ENCODE results near the gene GNAZ. TPM values are rescaled to one million over a fixed set of nuclear protein-coding genes. Genes with fewer than 3 reads are reported as not detected.

GNAZ gene
- total and polyA plus RNA-seq, 4 donors: 0.84 to 6.1 (median 3.6) TPM

DNA sequence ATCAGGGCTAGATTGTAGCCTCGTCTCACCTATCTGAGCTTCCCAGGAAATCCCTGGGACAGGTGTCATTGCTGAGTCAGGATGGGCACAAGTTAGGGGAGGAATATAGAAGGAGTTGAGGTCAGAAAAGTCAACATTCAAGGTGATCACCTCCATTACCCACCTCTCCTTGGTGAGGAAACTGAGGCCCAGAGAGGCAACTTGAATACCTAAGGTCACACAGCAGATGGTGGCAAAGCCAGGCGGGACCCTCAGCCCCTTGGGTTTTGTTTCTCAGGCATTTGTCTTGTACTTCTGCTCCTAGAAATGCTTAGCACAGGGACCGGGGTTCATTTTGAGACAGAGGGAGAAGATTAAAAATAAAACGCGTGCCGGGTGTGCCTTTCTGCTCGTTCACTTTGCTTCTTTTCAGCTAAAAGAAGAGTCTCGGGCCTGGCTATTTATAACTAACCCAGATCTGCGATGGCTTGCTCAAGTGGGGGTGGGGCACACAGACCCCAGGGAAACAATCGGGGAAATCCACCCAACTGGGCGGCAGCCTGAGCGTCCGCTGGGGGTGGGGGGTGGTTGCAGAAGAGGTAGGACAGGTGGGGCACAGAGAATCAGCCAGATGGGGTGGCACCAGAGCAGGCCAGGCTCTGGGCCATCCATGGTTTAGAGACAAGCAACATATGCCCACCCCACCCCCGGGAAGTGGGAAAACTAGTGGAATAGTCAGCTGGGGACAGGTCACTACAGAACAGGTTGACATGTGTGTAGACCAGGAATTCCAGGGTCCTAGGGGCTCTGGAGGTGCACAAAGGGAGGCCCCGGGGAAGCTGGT lies 3.9 kb upstream of the GNAZ start:
- ATAC-seq (ENCODE audit: low FRiP score): no peak
- Histone ChIP-seq H3K4me1 (ENCODE audit: control insufficient read depth in 1 of 2, insufficient read depth in 2 of 2, low read length in 2 of 2) (no peaks in the 10 kb centered on the region), H3K27ac (ENCODE audit: low read depth in 1 of 2, low read length in 2 of 2) (no peak overlapping the region), H3K27me3 (ENCODE audit: control insufficient read depth in 1 of 2, insufficient read depth in 2 of 2, low read length in 1 of 2) (no peaks in the 10 kb centered on the region), H3K4me3 (ENCODE audit: low read length in 2 of 2) (no peak overlapping the region), H3K9me3 (ENCODE audit: control insufficient read depth, low read length) (no peaks in the 10 kb centered on the region), H3K36me3 (ENCODE audit: control insufficient read depth in 1 of 2, insufficient read depth in 2 of 2, low read length in 1 of 2) (no peaks in the 10 kb centered on the region)
- 78 to 84% methylated on average over 15 of the region's 15 CpGs for WGBS, 2 donors
- intact Hi-C loops (cut with DNase I): no loop called here
- DNase-seq: peak; percentile 26 to 60

GRCh38 chr22:23067023-23067650 lies 3.2 kb upstream of the GNAZ start:
- no peaks in the 10 kb centered on the region for H3K4me1 ChIP-seq (ENCODE audit: control insufficient read depth in 1 of 2, insufficient read depth in 2 of 2, low read length in 2 of 2)
- ATAC-seq (ENCODE audit: low FRiP score): no peak
- intact Hi-C loops (cut with DNase I): no loop called here
- no peaks in the 10 kb centered on the region for H3K36me3 ChIP-seq (ENCODE audit: control insufficient read depth in 1 of 2, insufficient read depth in 2 of 2, low read length in 1 of 2)
- no peak overlapping the region for H3K27ac ChIP-seq (ENCODE audit: low read depth in 1 of 2, low read length in 2 of 2)
- 95 to 96% methylated on average over 5 to 6 of the region's 6 CpGs for WGBS, 2 donors
- H3K27me3 ChIP-seq (ENCODE audit: control insufficient read depth in 1 of 2, insufficient read depth in 2 of 2, low read length in 1 of 2): no peaks in the 10 kb centered on the region
- no peak overlapping the region for H3K4me3 ChIP-seq (ENCODE audit: low read length in 2 of 2)
- H3K9me3 ChIP-seq (ENCODE audit: control insufficient read depth, low read length): no peaks in the 10 kb centered on the region
- peak; percentile 42 to 45 for DNase-seq

DNA sequence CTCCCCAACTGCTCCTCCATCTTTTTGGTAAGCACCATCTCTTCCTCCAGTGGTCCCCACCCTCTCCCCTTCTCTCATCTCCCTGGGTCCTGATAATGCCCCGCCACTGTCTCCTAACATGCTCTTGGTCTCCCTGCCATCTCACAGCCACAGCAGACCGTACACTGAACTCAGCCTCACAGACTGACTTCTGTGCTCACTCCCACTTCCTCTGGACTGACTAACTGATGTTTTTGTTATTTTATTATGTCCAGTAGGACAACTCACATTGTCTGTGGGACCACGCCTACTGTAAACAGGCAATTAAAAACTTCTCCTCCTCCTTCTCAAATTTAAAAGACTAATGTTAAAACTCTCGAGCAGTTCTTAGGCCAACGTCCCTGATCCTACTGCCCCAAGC lies 2.6 kb upstream of the GNAZ start:
- Histone ChIP-seq H3K36me3 (ENCODE audit: control insufficient read depth in 1 of 2, insufficient read depth in 2 of 2, low read length in 1 of 2) (no peaks in the 10 kb centered on the region), H3K27ac (ENCODE audit: low read depth in 1 of 2, low read length in 2 of 2) (no peak overlapping the region), H3K4me3 (ENCODE audit: low read length in 2 of 2) (no peak overlapping the region), H3K27me3 (ENCODE audit: control insufficient read depth in 1 of 2, insufficient read depth in 2 of 2, low read length in 1 of 2) (no peaks in the 10 kb centered on the region), H3K9me3 (ENCODE audit: control insufficient read depth, low read length) (no peaks in the 10 kb centered on the region), H3K4me1 (ENCODE audit: control insufficient read depth in 1 of 2, insufficient read depth in 2 of 2, low read length in 2 of 2) (no peaks in the 10 kb centered on the region)
- ATAC-seq (ENCODE audit: low FRiP score) (no peak), DNase-seq (peak; percentile 6 to 29)
- intact Hi-C loops (cut with DNase I): no loop called here
- 87 to 90% methylated on average over 5 of the region's 5 CpGs for WGBS, 2 donors

GRCh38 chr22:23068096-23068831 lies 2.1 kb upstream of the GNAZ start:
- intact Hi-C loops (cut with DNase I): no loop called here
- H3K36me3 ChIP-seq (ENCODE audit: control insufficient read depth in 1 of 2, insufficient read depth in 2 of 2, low read length in 1 of 2): no peaks in the 10 kb centered on the region
- WGBS, 2 donors: 90 to 92% methylated on average over 8 of the region's 8 CpGs
- no peak overlapping the region for H3K4me3 ChIP-seq (ENCODE audit: low read length in 2 of 2)
- H3K9me3 ChIP-seq (ENCODE audit: control insufficient read depth, low read length): no peaks in the 10 kb centered on the region
- peak; percentile 48 to 68 for DNase-seq
- H3K27me3 ChIP-seq (ENCODE audit: control insufficient read depth in 1 of 2, insufficient read depth in 2 of 2, low read length in 1 of 2): no peaks in the 10 kb centered on the region
- no peak overlapping the region for H3K27ac ChIP-seq (ENCODE audit: low read depth in 1 of 2, low read length in 2 of 2)
- H3K4me1 ChIP-seq (ENCODE audit: control insufficient read depth in 1 of 2, insufficient read depth in 2 of 2, low read length in 2 of 2): no peaks in the 10 kb centered on the region
- no peak for ATAC-seq (ENCODE audit: low FRiP score)

GRCh38 chr22:23068832-23069385 lies 1.4 kb upstream of the GNAZ start:
- Histone ChIP-seq H3K9me3 (ENCODE audit: control insufficient read depth, low read length) (no peaks in the 10 kb centered on the region), H3K36me3 (ENCODE audit: control insufficient read depth in 1 of 2, insufficient read depth in 2 of 2, low read length in 1 of 2) (no peaks in the 10 kb centered on the region), H3K27ac (ENCODE audit: low read depth in 1 of 2, low read length in 2 of 2) (no peak overlapping the region), H3K4me3 (ENCODE audit: low read length in 2 of 2) (no peak overlapping the region), H3K27me3 (ENCODE audit: control insufficient read depth in 1 of 2, insufficient read depth in 2 of 2, low read length in 1 of 2) (no peaks in the 10 kb centered on the region), H3K4me1 (ENCODE audit: control insufficient read depth in 1 of 2, insufficient read depth in 2 of 2, low read length in 2 of 2) (no peaks in the 10 kb centered on the region)
- 83 to 86% methylated on average over 8 of the region's 8 CpGs for WGBS, 2 donors
- no peak for ATAC-seq (ENCODE audit: low FRiP score)
- peak; percentile 19 to 38 for DNase-seq
- intact Hi-C loops (cut with DNase I): no loop called here

- peak; percentile 94 for ATAC-seq (ENCODE audit: low FRiP score)
- Histone ChIP-seq H3K4me1 (ENCODE audit: control insufficient read depth in 1 of 2, insufficient read depth in 2 of 2, low read length in 2 of 2) (no peaks in the 10 kb centered on the region), H3K4me3 (ENCODE audit: low read length in 2 of 2) (peak overlapping the region; percentile 27 to 48), H3K27ac (ENCODE audit: low read depth in 1 of 2, low read length in 2 of 2) (no peak overlapping the region), H3K9me3 (ENCODE audit: control insufficient read depth, low read length) (no peaks in the 10 kb centered on the region), H3K27me3 (ENCODE audit: control insufficient read depth in 1 of 2, insufficient read depth in 2 of 2, low read length in 1 of 2) (no peaks in the 10 kb centered on the region), H3K36me3 (ENCODE audit: control insufficient read depth in 1 of 2, insufficient read depth in 2 of 2, low read length in 1 of 2) (no peaks in the 10 kb centered on the region)
- DNase-seq: peak; percentile 95 to 97
- intact Hi-C loops (cut with DNase I): loop anchor here in 1 of 2 donors (5.0 kb wide), 1 partner anchor 73 kb away; the partner anchor contains the start of gene RSPH14
- 0 to 1% methylated on average over 40 to 74 of the region's 74 CpGs for WGBS, 2 donors
Measured at GRCh38 chr22:23069502-23070357, 589 bp upstream of the GNAZ start.

- peak; percentile 40 to 74 for DNase-seq
Measured at GRCh38 chr22:23071230-23072076, 1.1 kb downstream of the GNAZ start.

More at GRCh38 chr22:23071230-23072076, 1.1 kb downstream of the GNAZ start:
- H3K27ac ChIP-seq (ENCODE audit: low read depth in 1 of 2, low read length in 2 of 2): no peak overlapping the region
- no peaks in the 10 kb centered on the region for H3K36me3 ChIP-seq (ENCODE audit: control insufficient read depth in 1 of 2, insufficient read depth in 2 of 2, low read length in 1 of 2)
- WGBS, 2 donors: 82 to 89% methylated on average over 29 of the region's 29 CpGs
- H3K4me3 ChIP-seq (ENCODE audit: low read length in 2 of 2): no peak overlapping the region
- ATAC-seq (ENCODE audit: low FRiP score): no peak
- H3K9me3 ChIP-seq (ENCODE audit: control insufficient read depth, low read length): no peaks in the 10 kb centered on the region
- intact Hi-C loops (cut with DNase I): loop anchor here in 1 of 2 donors (5.0 kb wide), 1 partner anchor 71 kb away; the partner anchor contains the start of gene RSPH14
- H3K27me3 ChIP-seq (ENCODE audit: control insufficient read depth in 1 of 2, insufficient read depth in 2 of 2, low read length in 1 of 2): no peaks in the 10 kb centered on the region
- H3K4me1 ChIP-seq (ENCODE audit: control insufficient read depth in 1 of 2, insufficient read depth in 2 of 2, low read length in 2 of 2): no peaks in the 10 kb centered on the region

All from aorta (tissue), 5 donors.